H1 (cell line): ENCODE data around the gene QDPR. TPM values are rescaled to one million over a fixed set of nuclear protein-coding genes. Genes with fewer than 3 reads are reported as not detected.

ENCODE experiments used
- CTCF ChIA-PET: fragments of 300-600 bp; sonication (Branson Sonifier 250); formaldehyde crosslinking; loops from one replicate; lab custom pipeline; 2021; ENCODE audit not compliant: partially characterized antibody; lab: Charles Lee
- POLR2A ChIA-PET: fragments of 300-600 bp; sonication (Branson Sonifier 250); formaldehyde crosslinking; loops from one replicate; lab custom pipeline; 2021; ENCODE audit warnings: inconsistent platforms; ENCODE audit not compliant: partially characterized antibody; lab: Charles Lee
- DNase-seq, 2 experiments: peaks; one replicate each; pipeline versions ENCODE4 v3.0.0 to v3.0.0-alpha.2; 2010 to 2022; ENCODE audit warnings: low spot score in 2 of 2, low read depth in 1 of 2, mixed read lengths in 1 of 2
- FAIRE-seq: peaks from 2 replicates; lab custom pipeline; 2011; peaks lifted over from hg19 to GRCh38; lab: Jason Lieb, UNC
- H2AFZ ChIP-seq: 2 replicates; pipeline ENCODE4 v1.8.1; 2012; ENCODE audit warnings: low read length, inconsistent platforms
- H2AK5ac ChIP-seq: 2 replicates; pipeline ENCODE4 v1.6.1; 2013; ENCODE audit warnings: low read depth, low read length
- H2BK120ac ChIP-seq: replicated peaks from 2 replicates; pipeline ENCODE3; 2013; ENCODE audit warnings: low read depth, low read length, inconsistent platforms
- H2BK12ac ChIP-seq: 2 replicates; pipeline ENCODE4 v1.6.1; 2013; ENCODE audit warnings: low read depth, low read length
- H2BK15ac ChIP-seq: 2 replicates; pipeline ENCODE4 v1.6.1; 2013; ENCODE audit warnings: low read length
- H2BK20ac ChIP-seq: 2 replicates; pipeline ENCODE4 v1.6.1; 2013; ENCODE audit warnings: low read length
- H2BK5ac ChIP-seq: 2 replicates; pipeline ENCODE4 v1.6.1; 2013; ENCODE audit warnings: low read depth, low read length
- H3K14ac ChIP-seq: 2 replicates; pipeline ENCODE4 v1.6.1; 2013; ENCODE audit warnings: inconsistent platforms; ENCODE audit not compliant: insufficient read length
- H3K18ac ChIP-seq: 2 replicates; pipeline ENCODE4 v1.6.1; 2013; ENCODE audit warnings: low read length; ENCODE audit errors: extremely low read depth
- H3K23ac ChIP-seq: 2 replicates; pipeline ENCODE4 v1.6.1; 2013; ENCODE audit warnings: inconsistent platforms; ENCODE audit not compliant: insufficient read length
- H3K23me2 ChIP-seq: 2 replicates; pipeline ENCODE4 v1.6.1; 2013; ENCODE audit warnings: low read depth, low read length
- H3K27ac ChIP-seq: 2 replicates; pipeline ENCODE4 v1.6.1; 2011; ENCODE audit warnings: low read depth, low read length, inconsistent platforms
- H3K27me3 ChIP-seq, 4 experiments: replicated peaks in 1 of 4; 1 replicate in 1 of 4; 2 replicates in 3 of 4; pipeline versions ENCODE4 v1.6.1 to v1.8.1; 2011 to 2013; ENCODE audit warnings: low read length in 3 of 4, mild to moderate bottlenecking in 3 of 4, inconsistent platforms in 2 of 4, mixed read lengths in 2 of 4, moderate library complexity in 1 of 4; ENCODE audit not compliant: control insufficient read depth in 3 of 4, insufficient read depth in 3 of 4; ENCODE audit errors: extremely low read depth in 1 of 4
- H3K36me3 ChIP-seq, 4 experiments: 2 replicates each; pipeline versions ENCODE4 v1.6.1 to v1.8.1; 2011 to 2013; ENCODE audit warnings: mild to moderate bottlenecking in 4 of 4, low read length in 3 of 4, moderate library complexity in 2 of 4, control low read depth in 1 of 4, inconsistent platforms in 1 of 4; ENCODE audit not compliant: insufficient read depth in 4 of 4, control insufficient read depth in 2 of 4
- H3K4ac ChIP-seq: replicated peaks from 2 replicates; pipeline ENCODE3; 2013; ENCODE audit warnings: low read length, low read depth, mixed read lengths, inconsistent platforms; ENCODE audit not compliant: insufficient read length
- H3K4me1 ChIP-seq, 4 experiments: replicated peaks in 1 of 4; 1 replicate in 1 of 4; 2 replicates in 3 of 4; pipeline versions ENCODE4 v1.6.1 to v1.8.1; 2011 to 2013; ENCODE audit warnings: low read length in 3 of 4, inconsistent platforms in 2 of 4, mixed read lengths in 1 of 4; ENCODE audit not compliant: insufficient read depth in 4 of 4, control insufficient read depth in 3 of 4
- H3K4me2 ChIP-seq, 2 experiments: 2 replicates each; pipeline versions ENCODE4 v1.6.1 to v1.8.1; 2011 to 2013; ENCODE audit warnings: low read depth in 2 of 2, low read length in 2 of 2, control low read depth in 1 of 2, inconsistent platforms in 1 of 2, mild to moderate bottlenecking in 1 of 2; ENCODE audit not compliant: insufficient read depth in 1 of 2
- H3K4me3 ChIP-seq, 4 experiments: fragments of 200-600, 300-600 bp in 1 of 4; sonication (generic), shearing (Covaris generic), sonication (Bioruptor Twin) in 1 of 4; 2 replicates each; pipeline versions ENCODE4 v1.5.1 to v1.8.1; 2011 to 2016; ENCODE audit warnings: low read length in 4 of 4, low read depth in 3 of 4, control low read depth in 2 of 4, inconsistent platforms in 2 of 4, mild to moderate bottlenecking in 2 of 4, mixed read lengths in 1 of 4, moderate library complexity in 1 of 4; ENCODE audit not compliant: insufficient read depth in 2 of 4; ENCODE audit errors: extremely low read depth in 1 of 4
- H3K56ac ChIP-seq: replicated peaks from 2 replicates; pipeline ENCODE3; 2013; ENCODE audit warnings: low read depth, mild to moderate bottlenecking, mixed read lengths, low read length, inconsistent platforms; ENCODE audit not compliant: insufficient read length
- H3K79me1 ChIP-seq: 2 replicates; pipeline ENCODE4 v1.6.1; 2013; ENCODE audit warnings: low read depth, low read length, control low read depth
- H3K79me2 ChIP-seq, 2 experiments: 2 replicates each; pipeline versions ENCODE4 v1.6.1 to v1.8.1; 2012 to 2013; ENCODE audit warnings: low read length in 2 of 2, mild to moderate bottlenecking in 2 of 2, inconsistent platforms in 1 of 2; ENCODE audit not compliant: insufficient read depth in 2 of 2, control insufficient read depth in 1 of 2
- H3K9ac ChIP-seq, 4 experiments: replicated peaks in 1 of 4; 1 replicate in 1 of 4; 2 replicates in 3 of 4; pipeline versions ENCODE4 v1.6.1 to v1.8.1; 2011 to 2013; ENCODE audit warnings: low read depth in 3 of 4, low read length in 3 of 4, control low read depth in 2 of 4, mild to moderate bottlenecking in 2 of 4, moderate library complexity in 2 of 4, inconsistent platforms in 1 of 4; ENCODE audit errors: extremely low read depth in 1 of 4
- H3K9me3 ChIP-seq, 2 experiments: 2 replicates each; pipeline versions ENCODE4 v1.6.1 to v1.8.1; 2012 to 2013; ENCODE audit warnings: mild to moderate bottlenecking in 2 of 2, moderate library complexity in 2 of 2, control low read depth in 1 of 2, inconsistent platforms in 1 of 2, low read depth in 1 of 2, low read length in 1 of 2, mixed read lengths in 1 of 2; ENCODE audit not compliant: insufficient read depth in 2 of 2
- H4K20me1 ChIP-seq, 2 experiments: replicated peaks in 1 of 2; 2 replicates each; pipeline versions ENCODE3 to v1.8.1; 2011 to 2013; ENCODE audit warnings: inconsistent platforms in 2 of 2, low read length in 2 of 2, mild to moderate bottlenecking in 1 of 2; ENCODE audit not compliant: insufficient read depth in 2 of 2, control insufficient read depth in 1 of 2
- H4K5ac ChIP-seq: 2 replicates; pipeline ENCODE4 v1.6.1; 2013; ENCODE audit warnings: low read length, low read depth, mixed read lengths, inconsistent platforms; ENCODE audit not compliant: insufficient read length
- H4K8ac ChIP-seq: 2 replicates; pipeline ENCODE4 v1.8.0; 2013; ENCODE audit warnings: mild to moderate bottlenecking, moderate library complexity, low read length, inconsistent platforms; ENCODE audit not compliant: insufficient read depth; ENCODE audit errors: extremely low read depth
- H4K91ac ChIP-seq: replicated peaks from 2 replicates; pipeline ENCODE3; 2013; ENCODE audit warnings: low read length, mixed read lengths, inconsistent platforms; ENCODE audit not compliant: insufficient read length
- PHF8 ChIP-seq: fragments of 200-600 bp; sonication (generic); conservative IDR thresholded peaks from 2 replicates; pipeline ENCODE4 v1.7.1; 2012; ENCODE audit warnings: low read depth, mild to moderate bottlenecking, inconsistent platforms, low read length, moderate library complexity
- SIN3A ChIP-seq, 2 experiments: IDR thresholded peaks in 1 of 2; conservative IDR thresholded peaks in 1 of 2; 2 replicates each; pipeline ENCODE4 v1.6.1; 2011 to 2012; ENCODE audit warnings: low read length in 2 of 2, improper control_type of control experiment in 1 of 2, low read depth in 1 of 2, mild to moderate bottlenecking in 1 of 2
- polyA plus RNA-seq, 7 experiments: library from polyadenylated mRNA; depleted of rRNA in 3 of 7; stranded (reverse) in 5 of 7; unstranded in 2 of 7; fragments of >200 nt in 5 of 7; fragments of 200-250 nt in 2 of 7; gene quantifications; 1 replicate in 5 of 7; 2 replicates in 1 of 7; 4 replicates in 1 of 7; pipeline versions ENCODE4 v1.2.1 to v1.2.3, GENCODE V29; 2011 to 2013; ENCODE audit warnings: missing spikeins in 2 of 7, mixed read lengths in 2 of 7
- total RNA-seq: library from RNA; stranded (reverse); fragmentation: NEBNext Ultra II Directional; extraction: Animal tissue kit (Norgen Biotek cat#: 25700); gene quantifications from 2 replicates; pipeline ENCODE4 v1.2.1, GENCODE V29; 2021

The QDPR gene
- total and polyA plus RNA-seq, 2 of the 8 experiments (the other 6 are each of a cell fraction or from before 2014, with no cell fraction given) = 33.6 to 35.9 TPM

DNA sequence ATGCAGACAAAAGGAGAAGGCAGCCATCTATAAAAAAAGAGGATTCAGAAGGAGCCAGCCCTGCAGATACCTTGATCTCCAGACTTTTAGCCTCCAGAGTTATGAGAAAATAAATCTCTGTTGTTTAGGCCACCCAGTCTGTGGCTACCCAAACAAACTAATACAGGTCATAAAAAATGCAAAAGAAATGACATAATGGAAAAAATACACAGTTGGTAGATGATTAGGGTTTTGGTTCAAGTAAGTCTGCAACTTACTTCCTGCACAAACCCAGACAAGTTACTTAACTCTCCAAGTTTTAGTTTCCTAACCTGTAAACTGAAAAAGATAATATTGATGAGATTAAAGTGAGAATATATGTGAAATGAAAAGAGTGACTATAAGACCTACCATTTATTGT, 11.3 kb downstream of the QDPR start:
- Histone ChIP-seq H4K5ac (no peak overlapping the region), H2BK12ac (no peak overlapping the region), H3K79me2 (no peaks in the 10 kb centered on the region), H2BK5ac (no peak overlapping the region), H3K18ac (no peak overlapping the region), H2BK20ac (no peak overlapping the region), H2BK120ac (no peak overlapping the region), H4K20me1 (no peaks in the 10 kb centered on the region), H2AK5ac (no peak overlapping the region), H3K14ac (no peak overlapping the region), H3K27ac (no peak overlapping the region), H3K23me2 (no peaks in the 10 kb centered on the region), H2BK15ac (no peak overlapping the region), H3K4me1 (no peaks in the 10 kb centered on the region), H3K79me1 (no peaks in the 10 kb centered on the region), H3K4me3 (no peak overlapping the region), H4K91ac (no peak overlapping the region), H3K9ac (no peak overlapping the region), H3K4me2 (no peak overlapping the region), H3K9me3 (no peaks in the 10 kb centered on the region), H3K56ac (no peak overlapping the region), H3K4ac (no peak overlapping the region), H2AFZ (no peak overlapping the region), H3K23ac (no peak overlapping the region), H4K8ac (no peak overlapping the region), H3K27me3 (no peaks in the 10 kb centered on the region), H3K36me3 (peaks cover 0 to 12% (median 0%) of the 10 kb centered on the region in 4 experiments; a peak in 4 of 8 replicates)
- POLR2A ChIA-PET = no interaction called here
- CTCF ChIA-PET = no interaction called here
- no peak for DNase-seq
- FAIRE-seq = no peak
- TF ChIP-seq SIN3A (conservative IDR thresholded peaks at IDR 0.05 in 1 of 2, IDR thresholded peaks at IDR 0.05 in 1 of 2; ENCODE audit: low read depth in 1 of 2, low read length in 2 of 2) (no peak), PHF8 (no peak)
